Suprapubic skin (tissue), 4 donors: ENCODE data around the gene ZBTB46. TPM values are rescaled to one million over a fixed set of nuclear protein-coding genes. Genes with fewer than 3 reads are reported as not detected.

Experiments used
- DNase-seq, 2 donors: peaks; one replicate each; pipeline ENCODE4 v3.0.0-alpha.2; 2019; ENCODE audit warnings: low spot score in 2 of 2
- H3K27ac ChIP-seq: fragments of 200-600 bp; sonication (generic); one replicate; pipeline ENCODE4 v1.5.1; 2019
- H3K27me3 ChIP-seq: fragments of 200-600 bp; sonication (generic); one replicate; pipeline ENCODE4 v1.5.1; 2019
- H3K36me3 ChIP-seq: fragments of 200-600 bp; sonication (generic); one replicate; pipeline ENCODE4 v1.5.1; 2019
- H3K4me1 ChIP-seq: fragments of 200-600 bp; sonication (generic); one replicate; pipeline ENCODE4 v1.5.1; 2019
- H3K4me3 ChIP-seq: fragments of 200-600 bp; sonication (generic); one replicate; pipeline ENCODE4 v1.5.1; 2019; ENCODE audit warnings: mild to moderate bottlenecking
- H3K9me3 ChIP-seq: fragments of 200-600 bp; sonication (generic); one replicate; pipeline ENCODE4 v1.5.1; 2019
- EP300 ChIP-seq: sonication (generic); formaldehyde crosslinking; IDR thresholded peaks from one replicate; pipeline ENCODE4 v1.6.1; 2017; ENCODE audit warnings: antibody characterized with exemption
- POLR2A ChIP-seq, 2 donors: fragments of 450-650 bp; IDR thresholded peaks; one replicate each; pipeline ENCODE4 v1.6.1; 2017; ENCODE audit warnings: antibody characterized with exemption in 2 of 2, mild to moderate bottlenecking in 2 of 2, moderate library complexity in 2 of 2
- POLR2AphosphoS5 ChIP-seq, 3 donors: sonication (generic); formaldehyde crosslinking; IDR thresholded peaks; one replicate each; pipeline ENCODE4 v1.6.1; 2017; ENCODE audit warnings: antibody characterized with exemption in 3 of 3
- WGBS: methylation state at CpG from one replicate; pipeline ENCODE4 v1.1.5; 2018; 5-methylcytosine and 5-hydroxymethylcytosine counted together
- total RNA-seq, 4 donors: library from RNA; depleted of rRNA; stranded (reverse); fragments of >200 nt; gene quantifications; one replicate each; pipeline ENCODE4 v1.1.0, GENCODE V29; 2016
- TF ChIP-seq, protein P1 (sequence below), 2 donors: fragments of 200-600 bp in 1 of 2; fragments of 450-650 bp in 1 of 2; sonication (generic) in 1 of 2; IDR thresholded peaks; one replicate each; pipeline ENCODE4 v1.5.1; 2016 to 2019; ENCODE audit warnings: antibody characterized with exemption in 2 of 2, mild to moderate bottlenecking in 1 of 2, moderate library complexity in 1 of 2

ZBTB46 gene
- total RNA-seq, 4 donors from 2014 or later, result 3.4 to 5.1 (median 4.4) TPM

DNA sequence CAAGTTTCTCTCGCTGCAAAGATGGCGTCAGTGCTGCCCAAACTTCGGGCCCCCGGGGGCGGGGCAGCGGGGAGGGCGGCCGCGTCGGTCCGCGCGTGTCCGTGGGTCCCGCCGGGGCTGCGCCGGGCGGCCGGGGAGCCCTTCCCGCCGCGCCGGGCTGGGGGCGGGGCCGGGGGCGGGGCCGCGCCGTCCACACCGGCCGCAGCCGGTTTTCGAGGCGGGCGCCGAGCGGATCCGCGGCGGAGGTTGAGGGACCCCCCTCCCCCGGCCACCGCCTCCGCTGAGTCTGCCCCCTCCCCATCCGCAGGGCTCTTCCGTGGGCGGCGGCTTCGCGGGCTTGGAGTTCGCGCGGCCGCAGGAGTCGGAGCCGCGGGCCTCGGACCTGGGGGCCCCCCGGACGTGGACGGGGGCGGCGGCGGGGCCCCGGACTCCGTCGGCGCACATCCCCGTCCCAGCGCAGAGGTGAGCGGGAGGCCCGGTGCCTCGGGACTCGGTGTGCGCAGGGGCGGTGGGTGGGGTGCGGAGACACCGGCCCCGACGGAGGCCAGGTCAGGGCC lies 90.9 kb downstream of the ZBTB46 start:
- no CpG with 5 or more reads among the region's 80 CpGs for WGBS
- TF ChIP-seq POLR2A (IDR thresholded peaks at IDR 0.05), result no peak
- TF ChIP-seq, protein P1, sequence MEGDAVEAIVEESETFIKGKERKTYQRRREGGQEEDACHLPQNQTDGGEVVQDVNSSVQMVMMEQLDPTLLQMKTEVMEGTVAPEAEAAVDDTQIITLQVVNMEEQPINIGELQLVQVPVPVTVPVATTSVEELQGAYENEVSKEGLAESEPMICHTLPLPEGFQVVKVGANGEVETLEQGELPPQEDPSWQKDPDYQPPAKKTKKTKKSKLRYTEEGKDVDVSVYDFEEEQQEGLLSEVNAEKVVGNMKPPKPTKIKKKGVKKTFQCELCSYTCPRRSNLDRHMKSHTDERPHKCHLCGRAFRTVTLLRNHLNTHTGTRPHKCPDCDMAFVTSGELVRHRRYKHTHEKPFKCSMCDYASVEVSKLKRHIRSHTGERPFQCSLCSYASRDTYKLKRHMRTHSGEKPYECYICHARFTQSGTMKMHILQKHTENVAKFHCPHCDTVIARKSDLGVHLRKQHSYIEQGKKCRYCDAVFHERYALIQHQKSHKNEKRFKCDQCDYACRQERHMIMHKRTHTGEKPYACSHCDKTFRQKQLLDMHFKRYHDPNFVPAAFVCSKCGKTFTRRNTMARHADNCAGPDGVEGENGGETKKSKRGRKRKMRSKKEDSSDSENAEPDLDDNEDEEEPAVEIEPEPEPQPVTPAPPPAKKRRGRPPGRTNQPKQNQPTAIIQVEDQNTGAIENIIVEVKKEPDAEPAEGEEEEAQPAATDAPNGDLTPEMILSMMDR (IDR thresholded peaks at IDR 0.05), result no peak
- TF ChIP-seq POLR2AphosphoS5 (IDR thresholded peaks at IDR 0.05), result no peak
- no peak for TF ChIP-seq EP300
- no peak for DNase-seq
- H3K27me3 ChIP-seq, result no peaks in the 10 kb centered on the region
- H3K4me3 ChIP-seq, result peak overlapping the region; percentile 74
- H3K9me3 ChIP-seq, result no peaks in the 10 kb centered on the region
- peaks cover 55% of the 10 kb centered on the region for H3K4me1 ChIP-seq
- H3K36me3 ChIP-seq, result peaks cover 31% of the 10 kb centered on the region
- H3K27ac ChIP-seq, result peak overlapping the region; percentile 89

DNA sequence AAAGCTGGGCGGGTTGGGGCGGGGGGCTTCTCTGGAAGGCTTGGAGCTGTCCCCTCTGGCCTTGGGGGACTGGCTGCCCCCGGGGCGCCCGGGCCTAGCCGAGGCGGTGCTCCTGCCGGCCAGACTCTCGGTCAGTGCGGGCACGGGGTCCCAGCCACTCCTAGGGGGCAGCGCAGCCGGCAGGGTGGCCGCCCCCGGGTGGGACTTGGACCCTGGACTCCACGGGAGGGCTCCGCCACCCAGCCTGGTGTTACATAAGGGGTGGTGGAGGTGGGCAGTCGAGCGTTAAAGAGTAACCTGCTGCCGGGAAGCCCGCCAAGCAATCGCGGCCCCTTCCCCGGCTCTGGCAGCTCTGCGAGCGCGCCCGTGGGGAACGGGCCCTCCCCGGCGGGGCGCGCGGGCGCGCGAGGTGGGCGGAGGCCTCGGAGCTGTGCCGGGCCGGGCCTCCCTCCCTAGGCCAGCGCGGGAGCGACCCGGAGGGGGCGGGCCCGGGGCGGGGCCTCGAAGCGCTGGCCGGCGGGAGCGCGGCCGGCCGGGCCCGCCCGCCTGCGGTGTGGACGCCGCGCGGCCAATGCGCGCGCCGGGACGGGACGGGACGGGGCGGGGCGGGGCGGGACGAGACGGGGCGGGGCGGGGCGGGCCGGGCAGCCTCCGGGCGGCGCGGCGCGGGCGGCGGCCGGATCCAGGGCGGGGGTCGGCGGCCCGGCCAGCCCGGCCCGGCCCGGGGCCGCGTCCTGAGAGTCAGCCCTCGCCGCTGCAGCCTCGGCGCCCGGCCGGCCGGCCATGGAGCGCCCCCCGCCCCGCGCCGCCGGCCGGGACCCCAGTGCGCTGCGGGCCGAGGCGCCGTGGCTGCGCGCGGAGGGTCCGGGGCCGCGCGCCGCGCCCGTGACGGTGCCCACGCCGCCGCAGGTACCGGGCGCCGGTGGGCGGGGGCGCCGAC lies 91.7 kb downstream of the ZBTB46 start, which contains the start of gene SLC2A4RG:
SLC2A4RG (plus strand) TSS at position 647 of the 940 bp plus-strand sequence; CDS start at position 784, 137 bp downstream.
- H3K4me1 ChIP-seq, result peaks cover 55% of the 10 kb centered on the region
- TF ChIP-seq POLR2A (IDR thresholded peaks at IDR 0.05), result no peak
- TF ChIP-seq, protein P1 (IDR thresholded peaks at IDR 0.05), result no peak
- no peak for TF ChIP-seq POLR2AphosphoS5 (IDR thresholded peaks at IDR 0.05)
- no peak for TF ChIP-seq EP300

DNA sequence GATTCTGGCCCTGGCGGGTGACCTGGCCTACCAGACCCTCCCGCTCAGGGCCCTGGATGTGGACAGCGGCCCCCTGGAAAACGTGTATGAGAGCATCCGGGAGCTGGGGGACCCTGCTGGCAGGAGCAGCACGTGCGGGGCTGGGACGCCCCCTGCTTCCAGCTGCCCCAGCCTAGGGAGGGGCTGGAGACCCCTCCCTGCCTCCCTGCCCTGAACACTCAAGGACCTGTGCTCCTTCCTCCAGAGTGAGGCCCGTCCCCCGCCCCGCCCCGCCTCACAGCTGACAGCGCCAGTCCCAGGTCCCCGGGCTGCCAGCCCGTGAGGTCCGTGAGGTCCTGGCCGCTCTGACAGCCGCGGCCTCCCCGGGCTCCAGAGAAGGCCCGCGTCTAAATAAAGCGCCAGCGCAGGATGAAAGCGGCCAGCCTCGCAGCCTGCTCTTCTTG lies 92.4 kb downstream of the ZBTB46 start:
- Histone ChIP-seq H3K9me3 (no peaks in the 10 kb centered on the region), H3K36me3 (peaks cover 45% of the 10 kb centered on the region), H3K27me3 (no peaks in the 10 kb centered on the region), H3K4me3 (peak overlapping the region; percentile 53), H3K27ac (peak overlapping the region; percentile 73), H3K4me1 (peaks cover 55% of the 10 kb centered on the region)
- peak in 1 of 2 donors; percentile 87 for DNase-seq
- 0% methylated on average over 6 of the region's 26 CpGs for WGBS
- TF ChIP-seq EP300 (no peak), POLR2AphosphoS5 (IDR thresholded peaks at IDR 0.05) (no peak), POLR2A (IDR thresholded peaks at IDR 0.05) (no peak)
- TF ChIP-seq, protein P1 (IDR thresholded peaks at IDR 0.05), result no peak

More for the DNA sequence above, 91.7 kb downstream of the ZBTB46 start, which contains the start of gene SLC2A4RG:
- Histone ChIP-seq H3K27me3 (no peaks in the 10 kb centered on the region), H3K27ac (peak within 1 kb of the TSS; percentile 89), H3K36me3 (peaks cover 39% of the 10 kb centered on the region), H3K9me3 (no peaks in the 10 kb centered on the region), H3K4me3 (peak within 1 kb of the TSS; percentile 74)
- peak in 1 of 2 donors; percentile 81 for DNase-seq
- WGBS, result 0% methylated on average over 14 of the region's 136 CpGs

DNA sequence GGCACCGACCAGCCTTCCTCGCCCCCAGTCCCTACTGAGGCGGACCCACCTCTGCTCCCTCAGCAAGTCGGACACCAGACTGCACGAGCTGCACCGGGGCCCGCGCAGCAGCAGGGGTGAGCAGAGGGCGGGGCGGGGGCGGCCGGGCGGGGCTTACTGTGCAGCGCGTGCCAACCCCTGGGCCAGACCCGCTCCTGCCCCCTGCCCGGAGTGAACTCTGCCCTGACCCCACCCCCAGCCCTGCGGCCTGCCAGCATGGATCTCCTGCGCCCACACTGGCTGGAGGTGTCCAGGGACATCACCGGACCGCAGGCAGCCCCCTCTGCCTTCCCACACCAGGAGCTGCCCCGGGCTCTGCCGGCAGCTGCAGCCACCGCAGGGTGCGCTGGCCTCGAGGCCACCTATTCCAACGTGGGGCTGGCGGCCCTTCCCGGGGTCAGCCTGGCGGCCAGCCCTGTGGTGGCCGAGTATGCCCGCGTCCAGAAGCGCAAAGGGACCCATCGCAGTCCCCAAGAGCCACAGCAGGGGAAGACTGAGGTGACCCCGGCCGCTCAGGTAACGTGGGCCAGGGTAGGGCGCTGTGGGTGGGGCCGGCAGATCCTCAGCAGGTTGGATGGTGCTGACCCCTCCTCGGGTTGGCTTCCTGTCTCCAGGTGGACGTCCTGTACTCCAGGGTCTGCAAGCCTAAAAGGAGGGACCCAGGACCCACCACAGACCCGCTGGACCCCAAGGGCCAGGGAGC lies 92.9 kb downstream of the ZBTB46 start:
- H3K36me3 ChIP-seq, result peaks cover 45% of the 10 kb centered on the region
- no peak for TF ChIP-seq EP300
- TF ChIP-seq, protein P1 (IDR thresholded peaks at IDR 0.05), result no peak
- H3K27me3 ChIP-seq, result no peaks in the 10 kb centered on the region
- DNase-seq, result peak in 1 of 2 donors; percentile 79
- WGBS, result no CpG with 5 or more reads among the region's 43 CpGs
- no peak overlapping the region for H3K27ac ChIP-seq
- H3K9me3 ChIP-seq, result no peaks in the 10 kb centered on the region
- peak overlapping the region; percentile 53 for H3K4me3 ChIP-seq
- peaks cover 55% of the 10 kb centered on the region for H3K4me1 ChIP-seq
